ENCODE measurements around the gene MFAP3L.

DNA sequence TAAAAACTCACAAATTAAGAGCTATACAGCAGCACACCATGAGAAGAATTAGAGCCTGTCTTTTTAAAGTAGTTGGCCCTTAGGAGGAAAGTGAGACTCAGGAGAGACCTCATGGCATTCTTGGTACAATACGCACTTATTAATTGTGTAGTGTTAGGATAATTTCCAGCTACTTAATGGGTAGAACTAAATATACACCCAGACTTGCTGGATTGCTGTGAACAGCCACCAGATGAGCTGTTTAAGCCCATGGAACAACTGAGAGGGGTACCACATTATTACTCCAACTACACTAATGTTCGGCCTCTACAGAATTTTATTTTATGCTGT is 13.6 kb downstream of the MFAP3L start:
- TF ChIP-seq RAD21 (conservative IDR thresholded peaks at IDR 0.05) (no peak), POLR2AphosphoS5 (IDR thresholded peaks at IDR 0.05) (no peak), MXI1 (conservative IDR thresholded peaks at IDR 0.05; ENCODE audit: poor library complexity, severe bottlenecking) (no peak), SMC3 (conservative IDR thresholded peaks at IDR 0.05; ENCODE audit: poor library complexity) (no peak), TAF1 (IDR thresholded peaks at IDR 0.05; ENCODE audit: low read depth) (no peak), EZH2 (IDR thresholded peaks at IDR 0.05; ENCODE audit: borderline replicate concordance, insufficient read depth, low read length, poor library complexity, severe bottlenecking) (no peak)
- TF ChIP-seq, protein P1, sequence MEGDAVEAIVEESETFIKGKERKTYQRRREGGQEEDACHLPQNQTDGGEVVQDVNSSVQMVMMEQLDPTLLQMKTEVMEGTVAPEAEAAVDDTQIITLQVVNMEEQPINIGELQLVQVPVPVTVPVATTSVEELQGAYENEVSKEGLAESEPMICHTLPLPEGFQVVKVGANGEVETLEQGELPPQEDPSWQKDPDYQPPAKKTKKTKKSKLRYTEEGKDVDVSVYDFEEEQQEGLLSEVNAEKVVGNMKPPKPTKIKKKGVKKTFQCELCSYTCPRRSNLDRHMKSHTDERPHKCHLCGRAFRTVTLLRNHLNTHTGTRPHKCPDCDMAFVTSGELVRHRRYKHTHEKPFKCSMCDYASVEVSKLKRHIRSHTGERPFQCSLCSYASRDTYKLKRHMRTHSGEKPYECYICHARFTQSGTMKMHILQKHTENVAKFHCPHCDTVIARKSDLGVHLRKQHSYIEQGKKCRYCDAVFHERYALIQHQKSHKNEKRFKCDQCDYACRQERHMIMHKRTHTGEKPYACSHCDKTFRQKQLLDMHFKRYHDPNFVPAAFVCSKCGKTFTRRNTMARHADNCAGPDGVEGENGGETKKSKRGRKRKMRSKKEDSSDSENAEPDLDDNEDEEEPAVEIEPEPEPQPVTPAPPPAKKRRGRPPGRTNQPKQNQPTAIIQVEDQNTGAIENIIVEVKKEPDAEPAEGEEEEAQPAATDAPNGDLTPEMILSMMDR (IDR thresholded peaks at IDR 0.05; ENCODE audit: poor library complexity, severe bottlenecking): no peak
- TF ChIP-seq, protein P2, sequence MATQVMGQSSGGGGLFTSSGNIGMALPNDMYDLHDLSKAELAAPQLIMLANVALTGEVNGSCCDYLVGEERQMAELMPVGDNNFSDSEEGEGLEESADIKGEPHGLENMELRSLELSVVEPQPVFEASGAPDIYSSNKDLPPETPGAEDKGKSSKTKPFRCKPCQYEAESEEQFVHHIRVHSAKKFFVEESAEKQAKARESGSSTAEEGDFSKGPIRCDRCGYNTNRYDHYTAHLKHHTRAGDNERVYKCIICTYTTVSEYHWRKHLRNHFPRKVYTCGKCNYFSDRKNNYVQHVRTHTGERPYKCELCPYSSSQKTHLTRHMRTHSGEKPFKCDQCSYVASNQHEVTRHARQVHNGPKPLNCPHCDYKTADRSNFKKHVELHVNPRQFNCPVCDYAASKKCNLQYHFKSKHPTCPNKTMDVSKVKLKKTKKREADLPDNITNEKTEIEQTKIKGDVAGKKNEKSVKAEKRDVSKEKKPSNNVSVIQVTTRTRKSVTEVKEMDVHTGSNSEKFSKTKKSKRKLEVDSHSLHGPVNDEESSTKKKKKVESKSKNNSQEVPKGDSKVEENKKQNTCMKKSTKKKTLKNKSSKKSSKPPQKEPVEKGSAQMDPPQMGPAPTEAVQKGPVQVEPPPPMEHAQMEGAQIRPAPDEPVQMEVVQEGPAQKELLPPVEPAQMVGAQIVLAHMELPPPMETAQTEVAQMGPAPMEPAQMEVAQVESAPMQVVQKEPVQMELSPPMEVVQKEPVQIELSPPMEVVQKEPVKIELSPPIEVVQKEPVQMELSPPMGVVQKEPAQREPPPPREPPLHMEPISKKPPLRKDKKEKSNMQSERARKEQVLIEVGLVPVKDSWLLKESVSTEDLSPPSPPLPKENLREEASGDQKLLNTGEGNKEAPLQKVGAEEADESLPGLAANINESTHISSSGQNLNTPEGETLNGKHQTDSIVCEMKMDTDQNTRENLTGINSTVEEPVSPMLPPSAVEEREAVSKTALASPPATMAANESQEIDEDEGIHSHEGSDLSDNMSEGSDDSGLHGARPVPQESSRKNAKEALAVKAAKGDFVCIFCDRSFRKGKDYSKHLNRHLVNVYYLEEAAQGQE (IDR thresholded peaks at IDR 0.05; ENCODE audit: borderline replicate concordance): no peak

Data from neural cell (in vitro differentiated cells).